ENCODE results near the gene FYB2. TPM values are rescaled to one million over a fixed set of nuclear protein-coding genes. Genes with fewer than 3 reads are reported as not detected.

The FYB2 gene
- total RNA-seq, 1 experiment from 2014 or later = 0.48 TPM

GRCh38 chr1:56808410-56808809, 10.8 kb downstream of the FYB2 start:
- Histone ChIP-seq H3K4me2 (ENCODE audit: insufficient read depth, insufficient read length, low read length) (no peak overlapping the region), H3K4me1 (ENCODE audit: insufficient read depth, low read length) (no peaks in the 10 kb centered on the region), H3K9ac (ENCODE audit: extremely low read depth, insufficient read length, low read length) (no peak overlapping the region), H2BK20ac (ENCODE audit: low read depth, low read length, poor library complexity, severe bottlenecking) (no peak overlapping the region), H4K8ac (replicated peaks; ENCODE audit: insufficient read length, low read depth, low read length) (no peak overlapping the region), H4K91ac (ENCODE audit: insufficient read length, low read depth, low read length) (no peak overlapping the region), H4K20me1 (ENCODE audit: control insufficient read depth, insufficient read depth, insufficient read length) (no peaks in the 10 kb centered on the region), H3K14ac (ENCODE audit: insufficient read depth, low read length) (no peak overlapping the region), H3T11ph (ENCODE audit: low read length) (no peak overlapping the region), H3K4ac (ENCODE audit: low read depth, low read length) (no peak overlapping the region), H2AK5ac (ENCODE audit: insufficient read length, low read length) (no peak overlapping the region), H3K27ac (ENCODE audit: insufficient read length, low read depth, low read length) (no peak overlapping the region), H3K56ac (ENCODE audit: insufficient read length, low read depth, low read length) (no peak overlapping the region), H2BK12ac (ENCODE audit: insufficient read length, low read depth, low read length) (no peak overlapping the region), H3K79me2 (ENCODE audit: insufficient read depth, low read length) (no peaks in the 10 kb centered on the region), H2BK5ac (ENCODE audit: insufficient read length, low read length) (no peak overlapping the region), H3K9me3 (ENCODE audit: control insufficient read depth, low read depth, low read length) (no peaks in the 10 kb centered on the region), H2BK120ac (ENCODE audit: low read depth, low read length, poor library complexity, severe bottlenecking) (no peak overlapping the region), H3K23me2 (ENCODE audit: insufficient read length, low read depth, low read length, poor library complexity, severe bottlenecking) (no peaks in the 10 kb centered on the region), H2BK15ac (ENCODE audit: low read depth, low read length) (no peak overlapping the region), H2AFZ (ENCODE audit: low read length) (no peak overlapping the region), H3K18ac (ENCODE audit: insufficient read length, low read depth, low read length) (no peak overlapping the region), H3K79me1 (ENCODE audit: insufficient read depth, low read depth, low read length, poor library complexity, severe bottlenecking) (no peaks in the 10 kb centered on the region), H3K23ac (ENCODE audit: insufficient read length, low read depth, low read length) (no peak overlapping the region), H4K5ac (ENCODE audit: insufficient read length, low read depth, low read length) (no peak overlapping the region), H3K27me3 (ENCODE audit: insufficient read depth, low read length) (no peaks in the 10 kb centered on the region)
- TF ChIP-seq CTCF (conservative IDR thresholded peaks at IDR 0.05) = no peak
- H3K36me3 Mint-ChIP-seq (ENCODE audit: insufficient read depth in 1 of 3, low read depth in 3 of 3) = peaks cover 0 to 1% (median 0%) of the 10 kb centered on the region in 3 experiments; a peak in 1 of 7 replicates
- no peak overlapping the region for H3K4me3 Mint-ChIP-seq
- no CpG with 5 or more reads among the region's 1 CpG for whole genome bisulfite sequencing (ENCODE audit: extremely low coverage, insufficient read length, low lambda C conversion rate)
- H3K27me3 Mint-ChIP-seq (ENCODE audit: low read depth) = peaks cover 6% of the 10 kb centered on the region
- no peak for DNase-seq
- peaks cover 0 to 3% of the 10 kb centered on the region in 2 experiments; a peak in 3 of 5 replicates for H3K9me3 Mint-ChIP-seq
- H3K27ac Mint-ChIP-seq = no peak overlapping the region
- H3K4me1 Mint-ChIP-seq = peaks cover 8% of the 10 kb centered on the region in 2 experiments

All from H9 (cell line).